Endothelial cell of umbilical vein (primary cell): ENCODE data around the gene C3orf85. TPM values are rescaled to one million over a fixed set of nuclear protein-coding genes. Genes with fewer than 3 reads are reported as not detected.

ENCODE experiments used
- BruUV-seq: library from RNA; stranded (reverse); fragments of 400-500 nt; replicated peaks from 2 replicates; lab custom pipeline; 2021; lab: Mats Ljungman, UMichigan
- CTCF ChIA-PET: fragments of 300-600, 350-600 bp; sonication (Branson Sonifier 250); formaldehyde crosslinking; loops from one replicate; lab custom pipeline; 2021; ENCODE audit warnings: antibody characterized with exemption, inconsistent platforms; lab: Charles Lee
- POLR2A ChIA-PET: fragments of 300-600, 350-600 bp; sonication (Branson Sonifier 250); formaldehyde crosslinking; loops from one replicate; lab custom pipeline; 2021; ENCODE audit warnings: antibody characterized with exemption, inconsistent platforms; lab: Charles Lee
- DNase-seq: peaks from one replicate; pipeline ENCODE4 v3.0.0-alpha.2; 2011; ENCODE audit warnings: low read depth, low spot score
- FAIRE-seq: peaks from 2 replicates; lab custom pipeline; 2011; peaks lifted over from hg19 to GRCh38; lab: Jason Lieb, UNC
- H2AFZ ChIP-seq: 2 replicates; pipeline ENCODE4 v1.6.0; 2012; ENCODE audit warnings: low read depth, low read length, control low read depth, inconsistent platforms
- H3K27ac ChIP-seq: 2 replicates; pipeline ENCODE4 v1.5.1; 2011; ENCODE audit warnings: low read depth, mild to moderate bottlenecking, control low read depth, low read length, moderate library complexity; ENCODE audit not compliant: insufficient read depth
- H3K27me3 ChIP-seq, 2 experiments: 2 replicates each; pipeline versions ENCODE4 v1.6.0 to v1.6.1; 2011; ENCODE audit warnings: low read length in 2 of 2, mixed read lengths in 1 of 2; ENCODE audit not compliant: control insufficient read depth in 2 of 2, insufficient read depth in 2 of 2
- H3K36me3 ChIP-seq, 2 experiments: 2 replicates in 1 of 2; 3 replicates in 1 of 2; pipeline ENCODE4 v1.5.1; 2011; ENCODE audit warnings: low read length in 2 of 2, mild to moderate bottlenecking in 1 of 2, moderate library complexity in 1 of 2; ENCODE audit not compliant: control insufficient read depth in 2 of 2, insufficient read depth in 2 of 2; ENCODE audit errors: extremely low read depth in 1 of 2
- H3K4me1 ChIP-seq: 3 replicates; pipeline ENCODE4 v1.5.1; 2011; ENCODE audit warnings: mild to moderate bottlenecking, low read length; ENCODE audit not compliant: control insufficient read depth, insufficient read depth; ENCODE audit errors: extremely low read depth
- H3K4me2 ChIP-seq: 2 replicates; pipeline ENCODE4 v1.6.1; 2011; ENCODE audit warnings: low read length, control low read depth, mixed read lengths; ENCODE audit not compliant: insufficient read depth
- H3K4me3 ChIP-seq, 3 experiments: fragments of 200-600 bp in 1 of 3; sonication (generic), shearing (Covaris generic) in 1 of 3; replicated peaks in 1 of 3; 2 replicates each; pipeline ENCODE4 v1.5.1; 2011 to 2016; ENCODE audit warnings: control low read depth in 3 of 3, low read length in 3 of 3, mild to moderate bottlenecking in 2 of 3, inconsistent platforms in 1 of 3, low read depth in 1 of 3, moderate library complexity in 1 of 3; ENCODE audit not compliant: insufficient read depth in 1 of 3
- H3K79me2 ChIP-seq: 2 replicates; pipeline ENCODE4 v1.6.0; 2012; ENCODE audit warnings: low read length, inconsistent platforms; ENCODE audit not compliant: control insufficient read depth, insufficient read depth
- H3K9ac ChIP-seq: replicated peaks from 2 replicates; pipeline ENCODE3; 2011; ENCODE audit warnings: low read length, control low read depth; ENCODE audit not compliant: insufficient read depth; ENCODE audit errors: extremely low read depth
- H3K9me1 ChIP-seq: replicated peaks from 3 replicates; pipeline ENCODE4 v1.6.0; 2011; ENCODE audit warnings: mild to moderate bottlenecking, low read length; ENCODE audit not compliant: control insufficient read depth, insufficient read depth; ENCODE audit errors: extremely low read depth
- H3K9me3 ChIP-seq: replicated peaks from 2 replicates; pipeline ENCODE4 v1.5.1; 2012; ENCODE audit warnings: low read length, inconsistent platforms; ENCODE audit not compliant: control insufficient read depth, insufficient read depth
- H4K20me1 ChIP-seq: replicated peaks from 2 replicates; pipeline ENCODE3; 2011; ENCODE audit warnings: mild to moderate bottlenecking, low read length; ENCODE audit not compliant: control insufficient read depth, insufficient read depth; ENCODE audit errors: extremely low read depth
- EZH2 ChIP-seq: IDR thresholded peaks from 2 replicates; pipeline ENCODE4 v1.6.1; 2012; ENCODE audit warnings: borderline replicate concordance, low read depth, mild to moderate bottlenecking, moderate library complexity, low read length, inconsistent platforms; ENCODE audit not compliant: severe bottlenecking
- GATA2 ChIP-seq: IDR thresholded peaks from 2 replicates; pipeline ENCODE4 v1.7.0; 2011; ENCODE audit warnings: low read depth, mild to moderate bottlenecking, moderate library complexity, mixed read lengths, low read length; ENCODE audit not compliant: insufficient read length, insufficient read depth
- MYC ChIP-seq: IDR thresholded peaks from one replicate; pipeline ENCODE4 v1.6.1; 2011; ENCODE audit warnings: mild to moderate bottlenecking, low read depth, low read length
- POLR2AphosphoS5 ChIP-seq: IDR thresholded peaks from 2 replicates; pipeline ENCODE4 v1.6.1; 2012; ENCODE audit warnings: low read depth, mild to moderate bottlenecking, control low read depth, low read length, moderate library complexity; ENCODE audit not compliant: insufficient read depth
- dilution Hi-C: fragments of 300-500 bp; cut with MboI; formaldehyde crosslinking; loops from one replicate; pipeline ENCODE4 v1.15.0; 2019; ENCODE audit warnings: low sequenced_read_pairs; ENCODE audit not compliant: extremely low pct_ligation_motif_present
- intact Hi-C: fragments of 100-400 bp; cut with micrococcal nuclease; formaldehyde crosslinking; loops from one replicate; pipeline ENCODE4 v1.10.0; 2022
- polyA plus RNA-seq, 4 experiments: library from polyadenylated mRNA; depleted of rRNA in 3 of 4; stranded (reverse) in 3 of 4; unstranded in 1 of 4; fragments of >200 nt; gene quantifications; 2 replicates each; pipeline versions ENCODE4 v1.2.1 to v1.2.3, GENCODE V29; 2011 to 2012; ENCODE audit warnings: missing spikeins in 1 of 4
- total RNA-seq: library from RNA; stranded (reverse); gene quantifications from 2 replicates; pipeline ENCODE4 v1.2.3, GENCODE V29; 2021

C3orf85 gene
- total and polyA plus RNA-seq, 2 donors (not counting 3 experiments of a cell fraction or from before 2014, with no cell fraction given) = not detected

DNA sequence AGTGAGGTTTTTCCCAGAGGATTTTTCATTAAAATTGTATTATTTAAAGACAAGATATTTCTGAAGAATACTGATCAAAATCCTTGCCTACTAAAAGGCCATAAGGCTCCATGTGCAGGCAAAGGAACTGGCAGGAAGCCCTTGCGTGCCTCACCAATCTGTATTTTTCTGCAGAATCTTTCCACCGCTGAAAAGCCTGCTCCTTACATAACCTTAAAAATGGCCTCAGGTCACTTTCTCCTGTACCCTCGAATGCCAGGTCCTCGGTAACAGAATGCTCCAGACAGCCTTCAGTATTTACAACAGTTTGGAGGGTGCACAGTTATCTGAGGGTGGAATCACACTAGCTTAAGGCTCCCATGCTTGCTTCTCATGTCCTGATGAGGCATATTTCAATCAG, 21.8 kb upstream of the C3orf85 start:
- FAIRE-seq = no peak
- intact Hi-C loops = no loop called here
- CTCF ChIA-PET = interaction anchor here (1.3 kb wide), 1 partner anchor 392 kb away, joined by 3 read pairs; no protein-coding TSS in a partner anchor

DNA sequence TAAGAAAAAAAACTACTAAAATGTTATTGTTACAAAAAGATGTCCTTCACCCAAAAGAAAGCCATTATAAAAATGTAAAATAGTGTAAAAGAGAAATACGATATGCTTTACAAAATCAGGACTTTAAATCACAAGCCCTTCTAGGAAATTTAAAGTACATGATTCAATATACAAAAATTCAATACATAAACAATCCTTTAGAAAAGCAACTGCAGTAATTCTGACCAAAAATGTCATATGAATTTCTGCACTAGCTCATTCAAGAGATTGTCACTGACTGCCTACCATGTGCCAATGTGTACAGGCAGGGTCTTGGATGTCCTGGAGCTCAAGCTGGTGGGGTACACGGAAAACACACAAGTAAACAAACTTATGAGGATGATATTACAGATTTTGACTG, 21.1 kb upstream of the C3orf85 start:
- no peak for FAIRE-seq
- Histone ChIP-seq H3K4me2 (no peak overlapping the region), H3K27ac (no peak overlapping the region), H3K27me3 (no peaks in the 10 kb centered on the region), H3K36me3 (no peaks in the 10 kb centered on the region), H3K4me1 (no peaks in the 10 kb centered on the region), H3K9me3 (no peaks in the 10 kb centered on the region), H2AFZ (no peak overlapping the region), H3K79me2 (no peaks in the 10 kb centered on the region), H3K4me3 (no peak overlapping the region), H3K9me1 (no peaks in the 10 kb centered on the region), H4K20me1 (no peaks in the 10 kb centered on the region), H3K9ac (no peak overlapping the region)
- POLR2A ChIA-PET = no interaction called here
- no TSS peak for BruUV-seq
- CTCF ChIA-PET = interaction anchor here (1.3 kb wide), 1 partner anchor 391 kb away, joined by 3 read pairs; no protein-coding TSS in a partner anchor
- DNase-seq = no peak
- no peak for TF ChIP-seq GATA2
- no peak for TF ChIP-seq POLR2AphosphoS5
- TF ChIP-seq EZH2 = no peak
- dilution Hi-C loops (no loop called here), intact Hi-C loops (no loop called here)

More for the DNA sequence above, 21.8 kb upstream of the C3orf85 start:
- H3K9me3 ChIP-seq = no peaks in the 10 kb centered on the region
- no peaks in the 10 kb centered on the region for H3K36me3 ChIP-seq
- no peak overlapping the region for H3K27ac ChIP-seq
- POLR2A ChIA-PET = no interaction called here
- H3K27me3 ChIP-seq = no peaks in the 10 kb centered on the region
- H3K4me1 ChIP-seq = no peaks in the 10 kb centered on the region
- H3K4me2 ChIP-seq = no peak overlapping the region
- dilution Hi-C loops = no loop called here
- BruUV-seq = no TSS peak
- no peak overlapping the region for H3K9ac ChIP-seq
- no peak for TF ChIP-seq POLR2AphosphoS5
- no peak for TF ChIP-seq MYC
- no peak overlapping the region for H2AFZ ChIP-seq
- H3K79me2 ChIP-seq = no peaks in the 10 kb centered on the region
- H3K9me1 ChIP-seq = no peaks in the 10 kb centered on the region
- H3K4me3 ChIP-seq = no peak overlapping the region
- DNase-seq = no peak
- H4K20me1 ChIP-seq = no peaks in the 10 kb centered on the region
